GM12801 (cell line): ENCODE results near the gene TANC1.

Source experiments
- TF ChIP-seq, protein P1 (sequence below): IDR thresholded peaks from one replicate; pipeline ENCODE4 v1.5.1; 2011; ENCODE audit warnings: control low read depth; ENCODE audit not compliant: insufficient read length; ENCODE audit errors: extremely low read depth

TANC1 gene

DNA sequence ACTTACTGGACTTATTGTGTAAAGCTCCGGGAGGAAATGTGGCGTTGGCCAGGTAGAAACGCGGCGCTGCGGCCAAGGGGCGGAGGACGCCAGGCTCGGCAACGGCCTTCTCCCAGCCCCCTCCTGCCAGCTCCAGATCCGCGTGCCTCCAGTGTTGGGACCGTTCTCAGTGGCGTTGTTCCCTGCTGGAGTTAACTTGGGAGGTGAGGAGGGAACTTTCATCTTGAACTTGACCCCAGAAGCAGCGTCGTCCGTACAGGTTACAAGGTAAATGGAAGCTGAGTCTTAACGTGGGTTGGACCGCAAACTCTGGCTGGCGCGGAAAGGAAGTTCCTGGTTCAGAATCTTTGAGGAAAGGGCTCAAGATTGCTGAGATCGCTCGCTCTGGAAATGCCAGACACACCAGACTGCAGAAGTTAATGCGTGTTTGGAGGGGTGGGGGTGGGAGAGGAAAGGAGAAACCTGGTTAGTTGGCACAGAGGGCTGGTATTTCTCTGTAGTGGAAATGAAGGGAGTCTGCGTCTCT lies 1.3 kb downstream of the TANC1 start:
- TF ChIP-seq, protein P1, sequence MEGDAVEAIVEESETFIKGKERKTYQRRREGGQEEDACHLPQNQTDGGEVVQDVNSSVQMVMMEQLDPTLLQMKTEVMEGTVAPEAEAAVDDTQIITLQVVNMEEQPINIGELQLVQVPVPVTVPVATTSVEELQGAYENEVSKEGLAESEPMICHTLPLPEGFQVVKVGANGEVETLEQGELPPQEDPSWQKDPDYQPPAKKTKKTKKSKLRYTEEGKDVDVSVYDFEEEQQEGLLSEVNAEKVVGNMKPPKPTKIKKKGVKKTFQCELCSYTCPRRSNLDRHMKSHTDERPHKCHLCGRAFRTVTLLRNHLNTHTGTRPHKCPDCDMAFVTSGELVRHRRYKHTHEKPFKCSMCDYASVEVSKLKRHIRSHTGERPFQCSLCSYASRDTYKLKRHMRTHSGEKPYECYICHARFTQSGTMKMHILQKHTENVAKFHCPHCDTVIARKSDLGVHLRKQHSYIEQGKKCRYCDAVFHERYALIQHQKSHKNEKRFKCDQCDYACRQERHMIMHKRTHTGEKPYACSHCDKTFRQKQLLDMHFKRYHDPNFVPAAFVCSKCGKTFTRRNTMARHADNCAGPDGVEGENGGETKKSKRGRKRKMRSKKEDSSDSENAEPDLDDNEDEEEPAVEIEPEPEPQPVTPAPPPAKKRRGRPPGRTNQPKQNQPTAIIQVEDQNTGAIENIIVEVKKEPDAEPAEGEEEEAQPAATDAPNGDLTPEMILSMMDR, result no peak

DNA sequence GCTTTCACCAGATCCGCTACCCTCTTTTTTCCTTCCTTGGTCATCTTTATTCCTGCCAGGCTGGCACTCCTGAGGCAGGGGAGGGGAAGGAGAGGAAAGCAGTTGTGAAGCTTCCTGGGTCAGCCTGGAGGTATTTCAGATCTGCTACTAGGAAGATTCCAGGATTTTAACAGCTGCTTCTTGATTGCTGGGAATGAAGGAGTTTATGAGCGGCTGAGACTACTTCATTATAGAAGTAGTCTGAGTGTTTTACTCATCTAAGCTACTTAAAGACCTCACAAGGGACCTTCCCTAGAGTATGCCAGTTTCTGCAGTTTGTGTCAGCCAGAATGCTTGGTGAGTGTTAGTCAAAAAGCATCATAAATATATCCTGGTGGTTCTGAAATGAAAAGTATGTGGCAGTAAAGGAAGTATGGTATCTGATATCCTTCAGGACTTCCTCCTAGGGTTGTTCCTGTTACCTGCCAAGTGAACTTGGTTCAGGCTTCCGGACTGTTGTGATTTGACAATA lies 1.9 kb downstream of the TANC1 start:
- TF ChIP-seq, protein P1, result no peak

DNA sequence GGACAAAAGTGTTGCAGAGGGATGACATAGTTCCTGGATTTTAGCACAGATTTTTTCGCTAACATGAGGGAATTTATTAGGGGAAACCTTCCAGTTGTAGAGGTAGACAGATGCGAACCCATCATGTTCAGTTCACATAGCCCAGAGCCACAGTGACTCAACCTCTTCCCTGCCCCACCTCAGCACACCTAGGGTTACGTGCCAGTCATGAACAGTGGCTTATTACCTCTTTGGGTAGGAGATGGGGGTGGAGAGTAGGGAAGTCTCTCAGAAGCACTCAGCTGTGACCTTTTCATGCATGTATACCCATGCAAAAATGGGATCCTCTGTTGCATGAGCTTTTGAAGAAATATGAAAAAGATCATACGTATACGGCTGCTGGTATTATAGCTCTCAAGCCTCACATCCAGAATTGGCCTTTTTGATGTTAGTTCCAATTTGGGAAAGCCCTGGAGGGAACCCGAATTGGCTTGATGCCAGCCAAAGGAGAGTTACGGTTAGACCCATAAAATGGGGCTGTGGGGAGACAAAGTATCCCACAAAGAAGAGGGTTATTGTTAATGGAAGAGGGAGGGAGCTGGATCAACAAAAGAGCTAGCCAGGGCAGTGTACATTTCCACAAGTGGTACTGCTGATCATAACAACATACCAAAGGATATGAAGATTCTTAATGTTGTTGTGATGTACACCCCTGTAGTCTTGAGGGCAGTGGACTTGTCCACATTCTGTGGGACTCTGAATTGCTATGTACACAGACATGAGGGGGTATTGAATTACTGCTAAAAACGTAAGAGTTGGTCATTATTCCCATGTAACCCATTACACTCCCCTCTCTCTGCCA lies 4.9 kb downstream of the TANC1 start:
- TF ChIP-seq, protein P1, result no peak

DNA sequence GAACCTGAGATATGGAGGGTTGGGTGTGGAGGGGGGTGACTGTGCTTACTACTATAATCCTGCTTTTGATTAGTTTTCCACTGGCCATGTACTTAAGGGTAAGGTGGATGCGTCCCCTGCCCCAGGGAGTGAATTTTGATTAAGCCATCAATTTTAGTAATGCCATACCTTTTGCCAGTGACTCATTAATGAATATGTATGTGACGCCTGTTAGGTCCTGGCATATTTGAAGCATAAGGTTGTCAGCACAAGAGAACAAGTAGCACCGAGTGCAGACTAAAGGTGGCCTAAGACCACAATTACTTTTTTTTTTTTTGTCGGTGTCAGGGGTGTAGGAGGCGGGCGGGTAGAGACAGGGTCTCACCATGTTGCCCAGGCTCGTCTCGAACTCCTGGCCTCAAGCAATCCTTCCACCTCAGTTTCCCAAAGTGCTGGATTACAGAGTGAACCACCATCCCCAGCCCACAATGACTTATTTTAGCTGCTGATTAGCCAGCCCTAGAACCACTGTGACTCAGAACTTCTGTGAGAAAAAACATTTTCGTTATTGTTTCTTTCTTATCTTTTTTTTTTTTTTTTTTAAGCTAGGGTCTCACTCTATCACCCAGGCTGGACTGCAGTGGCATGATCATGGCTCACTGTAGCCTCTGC lies 7.0 kb downstream of the TANC1 start:
- TF ChIP-seq, protein P1, result no peak

DNA sequence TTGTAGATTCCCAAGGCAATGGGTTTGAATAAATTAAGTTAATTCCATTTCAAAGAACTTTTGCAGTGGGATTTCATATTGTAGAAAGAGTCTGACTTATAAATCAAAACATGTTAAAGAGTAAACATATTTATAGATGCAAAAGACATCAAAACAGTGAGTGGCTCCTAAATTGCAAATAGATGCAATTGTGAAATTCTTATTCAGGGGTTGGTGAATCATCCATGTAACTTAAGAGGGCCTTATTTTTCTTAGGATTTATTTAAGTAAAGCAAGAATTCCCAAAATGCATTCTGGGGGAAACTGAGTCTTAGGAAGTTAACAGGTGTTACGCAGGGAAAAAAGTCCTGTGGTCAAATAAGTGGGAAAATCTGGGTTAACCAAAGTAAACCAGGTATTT lies 11.3 kb downstream of the TANC1 start:
- TF ChIP-seq, protein P1, result no peak

DNA sequence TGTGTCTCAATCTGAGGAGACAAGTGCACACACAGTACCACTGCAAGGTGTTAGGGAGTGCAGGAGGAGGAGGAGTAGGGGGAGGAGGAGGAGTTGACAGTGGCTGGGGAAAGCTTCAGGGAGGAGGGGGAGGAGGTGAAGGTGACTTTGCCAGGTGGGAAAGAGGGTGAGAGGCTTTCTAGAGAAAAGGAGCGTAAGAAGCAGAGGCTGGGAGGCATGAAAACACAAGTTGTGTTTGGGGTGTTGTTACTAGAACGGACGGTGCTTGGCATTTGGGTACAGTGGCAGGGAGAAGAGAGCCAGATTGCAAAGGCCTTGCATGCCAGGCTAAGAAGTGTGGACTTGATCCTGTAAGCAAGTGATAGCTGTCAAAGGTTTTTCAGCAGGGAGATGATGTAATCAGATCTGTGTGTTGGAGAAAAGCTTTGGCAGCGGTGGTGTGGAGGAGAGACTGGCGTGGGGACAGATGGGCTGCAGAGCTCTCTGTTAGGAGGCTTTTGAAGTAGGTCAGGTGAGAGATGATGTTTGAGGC lies 16.2 kb downstream of the TANC1 start:
- TF ChIP-seq, protein P1, result no peak

DNA sequence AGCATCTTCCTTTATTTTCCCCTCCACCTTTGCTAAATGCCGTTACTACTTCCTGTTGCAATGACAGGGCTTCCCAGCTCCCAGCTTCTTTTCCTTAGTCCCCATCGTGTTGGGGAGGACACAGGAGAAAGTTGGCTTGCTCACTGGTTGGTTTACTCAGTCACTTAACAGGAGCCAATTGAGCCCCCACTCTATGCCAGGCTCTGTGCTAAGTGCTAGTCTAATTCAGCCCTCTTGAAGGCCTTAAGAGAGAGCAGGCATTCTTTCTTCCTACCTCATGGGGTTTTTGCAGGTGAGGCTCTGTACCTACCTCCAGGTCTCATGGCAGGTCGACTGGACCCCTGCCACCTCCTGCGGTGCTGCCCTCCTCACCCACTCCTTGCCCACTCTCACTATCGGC lies 20.1 kb downstream of the TANC1 start:
- TF ChIP-seq, protein P1, result no peak
